ENCODE measurements around the gene ATAD3B. TPM values are rescaled to one million over a fixed set of nuclear protein-coding genes. Genes with fewer than 3 reads are reported as not detected.
A peak's percentile ranks its signal among the peaks of the same experiment; 100 is the strongest.

Gene ATAD3B
- total RNA-seq, 1 donor from 2014 or later, result 8.3 TPM

- peak overlapping the region; percentile 86 for H3K27ac ChIP-seq (replicated peaks)
- H3K36me3 ChIP-seq, result peaks cover 22% of the 10 kb centered on the region
- intact Hi-C loops (cut with micrococcal nuclease), result no loop called here
- no peak for DNase-seq
- TF ChIP-seq CTCF (IDR thresholded peaks at IDR 0.05; ENCODE audit: borderline replicate concordance), result no peak
- H3K4me3 ChIP-seq, result peak overlapping the region; percentile 73
- peaks cover 70% of the 10 kb centered on the region for H3K4me1 ChIP-seq
- H3K9me3 ChIP-seq (replicated peaks), result no peaks in the 10 kb centered on the region
- no peaks in the 10 kb centered on the region for H3K27me3 ChIP-seq (ENCODE audit: low read depth)
These were observed 69.5 kb downstream of the ATAD3B start for GRCh38 chr1:1540818-1541628.

DNA sequence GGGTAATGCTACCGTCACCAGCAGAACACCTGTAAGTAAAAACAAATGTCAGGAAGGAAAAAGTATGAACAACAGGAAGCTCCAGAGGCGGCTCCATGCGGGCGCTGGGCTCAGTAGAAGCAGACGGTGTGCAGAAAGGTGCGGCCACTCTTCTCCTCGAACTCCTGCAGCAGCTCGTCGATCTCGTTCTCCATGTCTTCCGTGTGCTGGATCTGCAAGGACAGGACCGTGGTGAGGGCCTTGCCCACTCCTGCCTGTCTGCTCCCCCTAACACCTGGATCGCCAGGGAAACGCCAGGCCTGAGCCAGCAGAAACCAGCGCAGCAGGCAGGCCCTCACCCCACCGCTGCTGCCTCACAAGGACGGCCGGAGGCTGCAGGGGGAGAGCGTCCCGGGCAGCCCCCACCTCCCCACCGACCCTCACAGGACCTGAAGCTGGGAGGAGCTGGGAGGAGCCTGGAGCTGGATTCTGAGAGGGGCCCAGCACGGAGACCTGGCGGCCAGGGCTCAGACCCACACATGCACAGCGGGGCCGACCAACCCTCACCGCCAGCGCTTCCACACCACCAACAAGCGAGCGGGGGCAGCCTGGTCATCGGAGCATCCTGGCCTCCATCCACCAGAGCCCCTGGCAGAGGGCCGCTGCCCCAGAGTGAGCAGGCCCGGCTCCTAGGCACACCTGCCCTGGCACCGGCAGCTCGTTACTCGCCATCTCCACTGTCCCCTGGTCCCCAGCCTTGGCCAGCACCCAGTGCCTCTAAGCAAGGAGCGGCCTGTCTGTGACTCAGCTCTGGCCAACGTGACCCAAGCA, 70.6 kb downstream of the ATAD3B start:
- intact Hi-C loops (cut with micrococcal nuclease), result no loop called here
- Histone ChIP-seq H3K27ac (replicated peaks) (peak overlapping the region; percentile 88), H3K4me1 (peaks cover 62% of the 10 kb centered on the region), H3K36me3 (peaks cover 22% of the 10 kb centered on the region), H3K9me3 (replicated peaks) (no peaks in the 10 kb centered on the region), H3K4me3 (peak overlapping the region; percentile 48), H3K27me3 (ENCODE audit: low read depth) (no peaks in the 10 kb centered on the region)
- no peak for DNase-seq
- no peak for TF ChIP-seq CTCF (IDR thresholded peaks at IDR 0.05; ENCODE audit: borderline replicate concordance)

- peak overlapping the region; percentile 88 for H3K27ac ChIP-seq (replicated peaks)
- intact Hi-C loops (cut with micrococcal nuclease), result no loop called here
- no peak for DNase-seq
- H3K9me3 ChIP-seq (replicated peaks), result no peaks in the 10 kb centered on the region
- peaks cover 62% of the 10 kb centered on the region for H3K4me1 ChIP-seq
- peaks cover 22% of the 10 kb centered on the region for H3K36me3 ChIP-seq
- TF ChIP-seq CTCF (IDR thresholded peaks at IDR 0.05; ENCODE audit: borderline replicate concordance), result no peak
- peak overlapping the region; percentile 48 for H3K4me3 ChIP-seq
- H3K27me3 ChIP-seq (ENCODE audit: low read depth), result no peaks in the 10 kb centered on the region
These were observed 71.5 kb downstream of the ATAD3B start for GRCh38 chr1:1542766-1543705.

DNA sequence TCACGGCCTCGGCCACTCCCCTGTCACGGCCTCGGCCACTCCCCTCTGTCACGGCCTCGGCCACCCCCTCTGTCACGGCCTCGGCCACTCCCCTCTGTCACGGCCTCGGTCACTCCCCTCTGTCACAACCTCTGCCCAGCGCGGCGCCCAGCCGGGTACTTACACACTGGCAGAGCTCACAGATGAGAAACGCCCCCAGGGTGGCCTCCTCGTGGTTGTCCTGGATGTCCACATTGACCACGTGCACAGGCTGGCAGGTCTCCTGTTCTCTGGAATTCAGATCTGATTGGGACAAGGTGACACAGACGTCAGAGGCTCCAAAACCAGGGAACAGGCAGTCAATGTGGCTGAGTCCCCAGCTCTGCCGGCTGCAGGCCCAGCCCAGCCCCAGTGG, 72.1 kb downstream of the ATAD3B start:
- Histone ChIP-seq H3K36me3 (peaks cover 22% of the 10 kb centered on the region), H3K4me1 (peaks cover 56% of the 10 kb centered on the region), H3K27me3 (ENCODE audit: low read depth) (no peaks in the 10 kb centered on the region), H3K4me3 (peak overlapping the region; percentile 48), H3K27ac (replicated peaks) (peak overlapping the region; percentile 88), H3K9me3 (replicated peaks) (no peaks in the 10 kb centered on the region)
- intact Hi-C loops (cut with micrococcal nuclease), result no loop called here
- DNase-seq, result peak; percentile 88
- TF ChIP-seq CTCF (IDR thresholded peaks at IDR 0.05; ENCODE audit: borderline replicate concordance), result no peak

- DNase-seq, result no peak
- H3K27me3 ChIP-seq (ENCODE audit: low read depth), result no peaks in the 10 kb centered on the region
- peaks cover 47% of the 10 kb centered on the region for H3K4me1 ChIP-seq
- no peak for TF ChIP-seq CTCF (IDR thresholded peaks at IDR 0.05; ENCODE audit: borderline replicate concordance)
- peaks cover 22% of the 10 kb centered on the region for H3K36me3 ChIP-seq
- no peak overlapping the region for H3K4me3 ChIP-seq
- no peaks in the 10 kb centered on the region for H3K9me3 ChIP-seq (replicated peaks)
- H3K27ac ChIP-seq (replicated peaks), result peak overlapping the region; percentile 88
- intact Hi-C loops (cut with micrococcal nuclease), result no loop called here
These were observed 73.0 kb downstream of the ATAD3B start for GRCh38 chr1:1544544-1544943.
